CD4-positive, alpha-beta T cell (primary cell): ENCODE results near the gene SAFB2. TPM values are rescaled to one million over a fixed set of nuclear protein-coding genes. Genes with fewer than 3 reads are reported as not detected.

Source experiments
- ATAC-seq: fragments of 200-7000 bp; cut with Tn5 transposase; one replicate; pipeline ENCODE4 v1.10.0; 2022; ENCODE audit warnings: mild to moderate bottlenecking; ENCODE audit not compliant: poor library complexity
- CTCF ChIA-PET: fragments of 350-600 bp; sonication (Branson Sonifier 250); formaldehyde crosslinking; loops from one replicate; lab custom pipeline; 2021; ENCODE audit warnings: antibody characterized with exemption, inconsistent platforms; lab: Charles Lee
- POLR2A ChIA-PET: fragments of 350-600 bp; sonication (Branson Sonifier 250); formaldehyde crosslinking; loops from one replicate; lab custom pipeline; 2021; ENCODE audit warnings: antibody characterized with exemption, inconsistent platforms; lab: Charles Lee
- DNase-seq, 14 experiments: peaks; one replicate each; pipeline ENCODE4 v3.0.0-alpha.2; 2013 to 2020; ENCODE audit warnings: mixed read lengths in 2 of 14
- H3K27ac ChIP-seq, 2 donors: one replicate each; pipeline versions ENCODE4 v1.5.1 to v1.7.0; 2013; ENCODE audit warnings: low read length in 2 of 2, low read depth in 1 of 2, mild to moderate bottlenecking in 1 of 2
- H3K27me3 ChIP-seq, 2 experiments: 1 replicate in 1 of 2; 2 replicates in 1 of 2; pipeline versions ENCODE4 v1.6.1 to v1.7.0; 2013; ENCODE audit warnings: low read length in 2 of 2, control low read depth in 1 of 2, mild to moderate bottlenecking in 1 of 2, moderate library complexity in 1 of 2; ENCODE audit not compliant: insufficient read depth in 2 of 2, control insufficient read depth in 1 of 2
- H3K36me3 ChIP-seq: one replicate; pipeline ENCODE4 v1.6.1; 2013; ENCODE audit warnings: low read length, control low read depth; ENCODE audit not compliant: insufficient read depth
- H3K4me1 ChIP-seq: one replicate; pipeline ENCODE4 v1.6.1; 2013; ENCODE audit warnings: low read length, control low read depth; ENCODE audit not compliant: insufficient read depth
- H3K4me3 ChIP-seq: one replicate; pipeline ENCODE4 v1.5.1; 2013; ENCODE audit warnings: mild to moderate bottlenecking, low read length, moderate library complexity
- H3K9me3 ChIP-seq, 2 experiments: 1 replicate in 1 of 2; 2 replicates in 1 of 2; pipeline versions ENCODE4 v1.6.1 to v1.7.0; 2013; ENCODE audit warnings: low read length in 2 of 2, mild to moderate bottlenecking in 2 of 2, control low read depth in 1 of 2, moderate library complexity in 1 of 2; ENCODE audit not compliant: control insufficient read depth in 1 of 2, insufficient read depth in 1 of 2
- H3K27ac Mint-ChIP-seq: one replicate; pipeline ENCODE4 v1.8.0; 2020; ENCODE audit warnings: mixed read lengths
- H3K27me3 Mint-ChIP-seq: one replicate; pipeline ENCODE4 v1.8.0; 2021; ENCODE audit warnings: mixed read lengths
- H3K36me3 Mint-ChIP-seq: one replicate; pipeline ENCODE4 v1.8.0; 2021; ENCODE audit warnings: low read depth, mixed read lengths
- H3K4me1 Mint-ChIP-seq: one replicate; pipeline ENCODE4 v1.8.0; 2021; ENCODE audit warnings: low read depth, mixed read lengths
- H3K4me3 Mint-ChIP-seq: one replicate; pipeline ENCODE4 v1.8.0; 2020; ENCODE audit warnings: mild to moderate bottlenecking, mixed read lengths
- H3K9me3 Mint-ChIP-seq: one replicate; pipeline ENCODE4 v1.8.0; 2020; ENCODE audit warnings: mixed read lengths
- CTCF ChIP-seq: fragments of 200-600 bp; IDR thresholded peaks from one replicate; pipeline ENCODE4 v1.8.0; 2022; ENCODE audit warnings: antibody characterized with exemption, mild to moderate bottlenecking
- intact Hi-C, 2 experiments: fragments of 100-400 bp; cut with DNase I in 1 of 2; cut with micrococcal nuclease in 1 of 2; formaldehyde crosslinking; loops; one replicate each; pipeline versions ENCODE4 v1.15.1 to v1.9.0; 2023 to 2025; cut with DNase I, micrococcal nuclease
- total RNA-seq, 174 experiments: library from RNA in 2 of 174; stranded (reverse) in 2 of 174; gene quantifications; one replicate each; pipeline ENCODE4 v1.2.3 and lab custom pipeline; 2021 to 2026

Gene SAFB2
- total RNA-seq, 2 experiments from 2014 or later, result 238 to 246 TPM

GRCh38 chr19:5664515-5664914 is 41.9 kb upstream of the SAFB2 start:
- Histone ChIP-seq H3K27me3 (no peaks in the 10 kb centered on the region), H3K4me3 (no peak overlapping the region), H3K4me1 (no peaks in the 10 kb centered on the region), H3K36me3 (peaks cover 94% of the 10 kb centered on the region), H3K9me3 (no peaks in the 10 kb centered on the region), H3K27ac (no peak overlapping the region)
- H3K4me3 Mint-ChIP-seq, result no peak overlapping the region
- no peaks in the 10 kb centered on the region for H3K4me1 Mint-ChIP-seq
- intact Hi-C loops, result no loop called here
- H3K27ac Mint-ChIP-seq, result no peak overlapping the region
- DNase-seq, result no peak
- H3K27me3 Mint-ChIP-seq, result no peaks in the 10 kb centered on the region
- ATAC-seq, result no peak
- ChIA-PET POLR2A (no interaction called here), CTCF (no interaction called here)
- H3K9me3 Mint-ChIP-seq, result no peaks in the 10 kb centered on the region
- no peak for TF ChIP-seq CTCF
- H3K36me3 Mint-ChIP-seq, result peaks cover 92% of the 10 kb centered on the region

- no peak for TF ChIP-seq CTCF
- H3K36me3 Mint-ChIP-seq, result peaks cover 94% of the 10 kb centered on the region
- intact Hi-C loops, result no loop called here
- peaks cover 93% of the 10 kb centered on the region for H3K36me3 ChIP-seq
- no peaks in the 10 kb centered on the region for H3K9me3 Mint-ChIP-seq
- CTCF ChIA-PET, result no interaction called here
- no peaks in the 10 kb centered on the region for H3K27me3 Mint-ChIP-seq
- H3K4me3 Mint-ChIP-seq, result no peak overlapping the region
- no peaks in the 10 kb centered on the region for H3K9me3 ChIP-seq
- no peak for ATAC-seq
- no peak for DNase-seq
- no peaks in the 10 kb centered on the region for H3K4me1 Mint-ChIP-seq
- no peak overlapping the region for H3K27ac ChIP-seq
- no peak overlapping the region for H3K27ac Mint-ChIP-seq
- POLR2A ChIA-PET, result no interaction called here
- no peak overlapping the region for H3K4me3 ChIP-seq
- H3K4me1 ChIP-seq, result no peaks in the 10 kb centered on the region
- no peaks in the 10 kb centered on the region for H3K27me3 ChIP-seq
Measured at GRCh38 chr19:5663904-5664303, 41.3 kb upstream of the SAFB2 start.

- H3K36me3 Mint-ChIP-seq, result peaks cover 83% of the 10 kb centered on the region
- H3K4me1 ChIP-seq, result no peaks in the 10 kb centered on the region
- POLR2A ChIA-PET, result interaction anchor here (0.8 kb wide), 1 partner anchor 26 kb away, joined by 3 read pairs; no protein-coding TSS in a partner anchor
- intact Hi-C loops, result no loop called here
- no peaks in the 10 kb centered on the region for H3K4me1 Mint-ChIP-seq
- peak overlapping the region; percentile 34 for H3K4me3 Mint-ChIP-seq
- H3K27me3 Mint-ChIP-seq, result no peaks in the 10 kb centered on the region
- ATAC-seq (no peak), DNase-seq (no peak)
- H3K9me3 Mint-ChIP-seq, result no peaks in the 10 kb centered on the region
- H3K4me3 ChIP-seq, result no peak overlapping the region
- H3K27ac ChIP-seq, result no peak overlapping the region
- CTCF ChIA-PET, result no interaction called here
- H3K27ac Mint-ChIP-seq, result no peak overlapping the region
- TF ChIP-seq CTCF, result no peak
- H3K27me3 ChIP-seq, result no peaks in the 10 kb centered on the region
- H3K9me3 ChIP-seq, result no peaks in the 10 kb centered on the region
- peaks cover 93% of the 10 kb centered on the region for H3K36me3 ChIP-seq
Measured at GRCh38 chr19:5661483-5661882, 38.9 kb upstream of the SAFB2 start.
